HepG2 (cell line): Measurements from ENCODE around the gene RPS6KA5.

Experiments used
- AGO1 ChIP-seq: fragments of 200-400 bp; formaldehyde crosslinking; IDR thresholded peaks from 2 replicates; pipeline ENCODE4 v1.6.1; 2017; ENCODE audit warnings: mild to moderate bottlenecking, low read depth, low read length, moderate library complexity; ENCODE audit not compliant: poor library complexity, severe bottlenecking
- CTCF ChIP-seq: sonication (generic); formaldehyde crosslinking; IDR thresholded peaks from 2 replicates; pipeline ENCODE4 v1.5.0; 2020; ENCODE audit warnings: mild to moderate bottlenecking, missing genetic modification reagents, moderate library complexity
- FOXP1 ChIP-seq, 2 experiments: fragments of 450-650 bp in 1 of 2; IDR thresholded peaks; 2 replicates each; pipeline ENCODE4 v1.6.1; 2017 to 2018; ENCODE audit warnings: antibody characterized with exemption in 1 of 2
- MAFG ChIP-seq: sonication (generic); formaldehyde crosslinking; IDR thresholded peaks from 2 replicates; pipeline ENCODE4 v1.5.1; 2020; ENCODE audit warnings: mild to moderate bottlenecking, missing genetic modification reagents
- POLR2AphosphoS5 ChIP-seq: IDR thresholded peaks from 2 replicates; pipeline ENCODE4 v1.6.1; 2012; ENCODE audit warnings: low read depth, low read length
- RNF2 ChIP-seq: fragments of 450-650 bp; conservative IDR thresholded peaks from 2 replicates; pipeline ENCODE4 v1.6.1; 2016; ENCODE audit warnings: low read depth
- SALL2 ChIP-seq: sonication (generic); formaldehyde crosslinking; IDR thresholded peaks from 2 replicates; pipeline ENCODE4 v1.8.1; 2023; ENCODE audit warnings: mild to moderate bottlenecking, missing genetic modification reagents, inconsistent platforms
- TCF12 ChIP-seq, 2 experiments: fragments of 450-650 bp in 1 of 2; sonication (generic) in 1 of 2; formaldehyde crosslinking in 1 of 2; IDR thresholded peaks; 2 replicates each; pipeline versions ENCODE4 v1.6.1 to v1.8.0; 2017 to 2022; ENCODE audit warnings: antibody characterized with exemption in 1 of 2, mild to moderate bottlenecking in 1 of 2, missing genetic modification reagents in 1 of 2, moderate library complexity in 1 of 2
- ZNF407 ChIP-seq: sonication (generic); formaldehyde crosslinking; IDR thresholded peaks from one replicate; pipeline ENCODE4 v1.5.1; 2020; ENCODE audit warnings: mild to moderate bottlenecking, missing genetic modification reagents; ENCODE audit errors: not compliant biosample characterization
- ZNF879 ChIP-seq: sonication (generic); formaldehyde crosslinking; IDR thresholded peaks from 2 replicates; pipeline ENCODE4 v1.8.1; 2023; ENCODE audit warnings: missing genetic modification reagents

- TF ChIP-seq AGO1 (no peak), ZNF407 (CRISPR knock-in tag) (no peak), RNF2 (no peak), SALL2 (CRISPR knock-in tag) (no peak), FOXP1 (IDR thresholded peaks at IDR 0.05) (no peak), FOXP1 (CRISPR knock-in tag; IDR thresholded peaks at IDR 0.05) (no peak), ZNF879 (CRISPR knock-in tag) (no peak), POLR2AphosphoS5 (no peak), CTCF (CRISPR knock-in tag) (no peak), MAFG (CRISPR knock-in tag) (no peak), TCF12 (IDR thresholded peaks at IDR 0.05) (no peak), TCF12 (CRISPR knock-in tag; IDR thresholded peaks at IDR 0.05) (no peak)
These were observed 48.6 kb upstream of the RPS6KA5 start for GRCh38 chr14:91108941-91109611.
